Naive thymus-derived CD4-positive, alpha-beta T cell (primary cell): ENCODE data around the gene TEX264. TPM values are rescaled to one million over a fixed set of nuclear protein-coding genes. Genes with fewer than 3 reads are reported as not detected.

ENCODE experiments used
- ATAC-seq: fragments of 150-1000 bp; cut with Tn5 transposase; 2 replicates; pipeline ENCODE4 v1.10.0; 2021; ENCODE audit warnings: mild to moderate bottlenecking, moderate library complexity
- CTCF ChIA-PET: fragments of 350-600 bp; sonication (Branson Sonifier 250); formaldehyde crosslinking; loops from one replicate; lab custom pipeline; 2021; ENCODE audit warnings: antibody characterized with exemption; lab: Charles Lee
- POLR2A ChIA-PET: fragments of 350-600 bp; sonication (Branson Sonifier 250); formaldehyde crosslinking; loops from one replicate; lab custom pipeline; 2021; ENCODE audit warnings: antibody characterized with exemption, inconsistent platforms; lab: Charles Lee
- DNase-seq, 9 donors: peaks; one replicate each; pipeline versions ENCODE4 v3.0.0 to v3.0.0-alpha.2; 2020 to 2022; ENCODE audit warnings: mixed read lengths in 1 of 9
- H3K27ac ChIP-seq: one replicate; pipeline ENCODE4 v1.7.0; 2013; ENCODE audit warnings: mild to moderate bottlenecking, low read depth, low read length, moderate library complexity
- H3K27me3 ChIP-seq, 2 donors: one replicate each; pipeline ENCODE4 v1.7.0; 2013; ENCODE audit warnings: low read length in 2 of 2, mild to moderate bottlenecking in 2 of 2, moderate library complexity in 2 of 2; ENCODE audit not compliant: control insufficient read depth in 2 of 2, insufficient read depth in 2 of 2
- H3K36me3 ChIP-seq, 3 experiments: 1 replicate in 2 of 3; 2 replicates in 1 of 3; pipeline ENCODE4 v1.7.0; 2013; ENCODE audit warnings: low read length in 3 of 3, mild to moderate bottlenecking in 3 of 3, moderate library complexity in 1 of 3; ENCODE audit not compliant: insufficient read depth in 3 of 3, control insufficient read depth in 2 of 3
- H3K4me1 ChIP-seq, 2 donors: one replicate each; pipeline ENCODE4 v1.7.0; 2013; ENCODE audit warnings: low read length in 2 of 2, mild to moderate bottlenecking in 2 of 2, moderate library complexity in 1 of 2; ENCODE audit not compliant: control insufficient read depth in 2 of 2, insufficient read depth in 2 of 2
- H3K4me3 ChIP-seq: 2 replicates; pipeline ENCODE4 v1.7.0; 2013; ENCODE audit warnings: mild to moderate bottlenecking, low read length
- H3K9me3 ChIP-seq, 3 experiments: 1 replicate in 2 of 3; 2 replicates in 1 of 3; pipeline ENCODE4 v1.7.0; 2013; ENCODE audit warnings: low read length in 3 of 3; ENCODE audit not compliant: control insufficient read depth in 2 of 3
- H3K27ac Mint-ChIP-seq, 9 donors: one replicate each; pipeline ENCODE4 v1.8.0; 2020 to 2022; ENCODE audit warnings: mixed read lengths in 9 of 9, mild to moderate bottlenecking in 8 of 9, moderate library complexity in 5 of 9, inconsistent platforms in 2 of 9
- H3K27me3 Mint-ChIP-seq, 5 donors: one replicate each; pipeline ENCODE4 v1.8.0; 2021 to 2022; ENCODE audit warnings: mixed read lengths in 5 of 5, mild to moderate bottlenecking in 1 of 5
- H3K36me3 Mint-ChIP-seq, 5 donors: one replicate each; pipeline ENCODE4 v1.8.0; 2020 to 2022; ENCODE audit warnings: mixed read lengths in 5 of 5, mild to moderate bottlenecking in 3 of 5, inconsistent platforms in 1 of 5
- H3K4me1 Mint-ChIP-seq, 7 donors: one replicate each; pipeline ENCODE4 v1.8.0; 2020 to 2022; ENCODE audit warnings: mixed read lengths in 7 of 7, mild to moderate bottlenecking in 3 of 7, inconsistent platforms in 1 of 7
- H3K4me3 Mint-ChIP-seq, 10 donors: one replicate each; pipeline ENCODE4 v1.8.0; 2020 to 2022; ENCODE audit warnings: mild to moderate bottlenecking in 10 of 10, mixed read lengths in 10 of 10, moderate library complexity in 6 of 10, inconsistent platforms in 2 of 10
- H3K9me3 Mint-ChIP-seq, 11 donors: one replicate each; pipeline ENCODE4 v1.8.0; 2020 to 2022; ENCODE audit warnings: mixed read lengths in 11 of 11, mild to moderate bottlenecking in 4 of 11, inconsistent platforms in 1 of 11, moderate library complexity in 1 of 11
- intact Hi-C, 2 donors: fragments of 100-400 bp; cut with micrococcal nuclease; formaldehyde crosslinking; loops; one replicate each; pipeline ENCODE4 v1.15.1; 2023
- polyA plus RNA-seq, 2 donors: library from polyadenylated mRNA; unstranded; fragments of 300-500 nt; fragmentation: Illumina TruSeq; gene quantifications; one replicate each; pipeline ENCODE4 v1.2.3, GENCODE V29; 2021
- total RNA-seq, 6 experiments: library from RNA in 5 of 6; stranded (reverse) in 5 of 6; gene quantifications; 1 replicate in 5 of 6; 2 replicates in 1 of 6; pipeline ENCODE4 v1.2.3 and lab custom pipeline; 2021 to 2026

TEX264 gene
- total and polyA plus RNA-seq, 7 experiments from 2014 or later = 34.4 to 115 (median 44.2) TPM

- H3K9me3 Mint-ChIP-seq = no peaks in the 10 kb centered on the region
- no peaks in the 10 kb centered on the region for H3K9me3 ChIP-seq
- no peaks in the 10 kb centered on the region for H3K27me3 Mint-ChIP-seq
- H3K4me3 Mint-ChIP-seq = peak overlapping the region in 1 of 10 donors; percentile 50
- DNase-seq (no peak), ATAC-seq (no peak)
- H3K4me3 ChIP-seq = no peak overlapping the region
- no peaks in the 10 kb centered on the region for H3K27me3 ChIP-seq
- peaks cover 14 to 20% of the 10 kb centered on the region in 2 donors for H3K4me1 ChIP-seq
- peaks cover 21 to 40% (median 35%) of the 10 kb centered on the region in 7 donors for H3K4me1 Mint-ChIP-seq
- ChIA-PET POLR2A (no interaction called here), CTCF (interaction anchor here (0.7 kb wide), 1 partner anchor 72 kb away, joined by 3 read pairs; no protein-coding TSS in a partner anchor)
- peak overlapping the region in 8 of 9 donors; percentile 3 to 87 (median 66) for H3K27ac Mint-ChIP-seq
- H3K36me3 ChIP-seq = no peaks in the 10 kb centered on the region
- H3K36me3 Mint-ChIP-seq = peaks cover 0 to 6% (median 4%) of the 10 kb centered on the region in 5 donors
- intact Hi-C loops = no loop called here
- no peak overlapping the region for H3K27ac ChIP-seq
These were observed 49.4 kb downstream of the TEX264 start for GRCh38 chr3:51720292-51721061.

GRCh38 chr3:51721062-51721745 lies 50.2 kb downstream of the TEX264 start:
- POLR2A ChIA-PET = no interaction called here
- H3K27ac ChIP-seq = no peak overlapping the region
- Mint-ChIP-seq H3K27ac (peak overlapping the region in 8 of 9 donors; percentile 39 to 93 (median 76)), H3K36me3 (peaks cover 0 to 4% (median 0%) of the 10 kb centered on the region in 5 donors), H3K27me3 (no peaks in the 10 kb centered on the region), H3K4me1 (peaks cover 21 to 40% (median 35%) of the 10 kb centered on the region in 7 donors), H3K9me3 (no peaks in the 10 kb centered on the region), H3K4me3 (peak overlapping the region in 5 of 10 donors; percentile 2 to 50 (median 12))
- no peaks in the 10 kb centered on the region for H3K27me3 ChIP-seq
- CTCF ChIA-PET = no interaction called here
- H3K36me3 ChIP-seq = no peaks in the 10 kb centered on the region
- ATAC-seq (no peak), DNase-seq (no peak)
- H3K9me3 ChIP-seq = no peaks in the 10 kb centered on the region
- intact Hi-C loops = no loop called here
- no peak overlapping the region for H3K4me3 ChIP-seq
- H3K4me1 ChIP-seq = peaks cover 14 to 20% of the 10 kb centered on the region in 2 donors

DNA sequence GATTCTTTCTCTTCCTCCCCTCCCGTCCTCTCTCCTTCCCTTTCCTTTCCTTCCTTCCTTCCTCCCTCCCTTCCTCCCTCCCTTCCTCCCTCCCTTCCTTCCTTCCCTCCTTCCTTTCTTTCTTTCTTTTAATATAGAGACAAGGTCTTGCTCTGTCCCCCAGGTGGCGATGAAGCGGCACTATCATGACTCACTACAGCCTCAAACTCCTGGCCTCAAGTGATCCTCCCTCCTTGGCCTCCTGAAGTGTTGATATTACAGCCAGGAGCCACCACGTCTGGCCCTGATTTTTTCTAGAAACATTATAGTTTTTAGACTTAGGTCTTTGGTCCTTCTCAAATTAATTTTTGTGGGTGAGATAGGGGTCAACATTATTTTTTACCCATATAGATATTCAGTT lies 51.3 kb downstream of the TEX264 start:
- ATAC-seq = no peak
- Histone ChIP-seq H3K36me3 (no peaks in the 10 kb centered on the region), H3K27me3 (no peaks in the 10 kb centered on the region), H3K27ac (no peak overlapping the region), H3K4me1 (peaks cover 14 to 20% of the 10 kb centered on the region in 2 donors), H3K9me3 (no peaks in the 10 kb centered on the region), H3K4me3 (no peak overlapping the region)
- intact Hi-C loops = no loop called here
- no peaks in the 10 kb centered on the region for H3K9me3 Mint-ChIP-seq
- ChIA-PET POLR2A (no interaction called here), CTCF (no interaction called here)
- H3K4me1 Mint-ChIP-seq = peaks cover 21 to 40% (median 35%) of the 10 kb centered on the region in 7 donors
- no peaks in the 10 kb centered on the region for H3K27me3 Mint-ChIP-seq
- H3K4me3 Mint-ChIP-seq = no peak overlapping the region
- no peak for DNase-seq
- H3K36me3 Mint-ChIP-seq = no peaks in the 10 kb centered on the region
- H3K27ac Mint-ChIP-seq = peak overlapping the region in 5 of 9 donors; percentile 33 to 87 (median 57)

DNA sequence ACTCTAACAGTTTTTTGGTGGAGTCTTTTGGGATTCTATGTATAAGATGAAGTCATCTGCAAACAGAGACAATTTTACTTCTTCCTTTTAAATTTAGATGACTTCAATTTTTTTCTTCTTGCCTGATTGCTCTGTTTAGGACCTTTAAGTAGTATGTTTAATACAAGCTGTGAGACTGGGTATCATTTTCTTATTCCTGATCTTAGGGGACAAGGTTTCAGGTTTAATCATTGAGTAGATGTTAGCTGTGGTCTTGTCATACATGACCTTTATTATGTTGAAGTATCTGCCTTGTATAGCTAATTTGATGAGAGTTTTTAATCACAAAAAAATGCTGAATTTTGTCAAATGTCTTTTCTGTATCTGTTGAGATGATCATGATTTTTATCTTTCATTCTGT lies 56.4 kb downstream of the TEX264 start:
- CTCF ChIA-PET = interaction anchor here (0.6 kb wide), 1 partner anchor 1279 kb away, joined by 3 read pairs; no protein-coding TSS in a partner anchor
- POLR2A ChIA-PET = no interaction called here
- no peak overlapping the region for H3K27ac ChIP-seq

GRCh38 chr3:51729042-51729633 lies 58.1 kb downstream of the TEX264 start:
- Mint-ChIP-seq H3K36me3 (no peaks in the 10 kb centered on the region), H3K27ac (no peak overlapping the region), H3K27me3 (no peaks in the 10 kb centered on the region), H3K4me3 (no peak overlapping the region), H3K9me3 (peaks cover 0 to 3% (median 0%) of the 10 kb centered on the region in 11 donors), H3K4me1 (peaks cover 0 to 19% (median 3%) of the 10 kb centered on the region in 7 donors)
- no peaks in the 10 kb centered on the region for H3K9me3 ChIP-seq
- intact Hi-C loops = no loop called here
- H3K4me1 ChIP-seq = no peaks in the 10 kb centered on the region
- no peaks in the 10 kb centered on the region for H3K27me3 ChIP-seq
- POLR2A ChIA-PET = no interaction called here
- CTCF ChIA-PET = interaction anchor here (0.7 kb wide), 1 partner anchor 200 kb away, joined by 3 read pairs; no protein-coding TSS in a partner anchor
- ATAC-seq = no peak
- H3K4me3 ChIP-seq = no peak overlapping the region
- no peaks in the 10 kb centered on the region for H3K36me3 ChIP-seq
- H3K27ac ChIP-seq = no peak overlapping the region
- no peak for DNase-seq

More for the DNA sequence above, 56.4 kb downstream of the TEX264 start:
- H3K9me3 ChIP-seq = no peaks in the 10 kb centered on the region
- H3K4me3 ChIP-seq = no peak overlapping the region
- no peaks in the 10 kb centered on the region for H3K4me1 ChIP-seq
- H3K36me3 ChIP-seq = no peaks in the 10 kb centered on the region
- no peak overlapping the region for H3K4me3 Mint-ChIP-seq
- no peaks in the 10 kb centered on the region for H3K36me3 Mint-ChIP-seq
- ATAC-seq (no peak), DNase-seq (no peak)
- peaks cover 0 to 13% (median under 1%) of the 10 kb centered on the region in 7 donors for H3K4me1 Mint-ChIP-seq
- H3K9me3 Mint-ChIP-seq = peaks cover 0 to 3% (median 0%) of the 10 kb centered on the region in 11 donors
- no peaks in the 10 kb centered on the region for H3K27me3 Mint-ChIP-seq
- H3K27ac Mint-ChIP-seq = no peak overlapping the region
- intact Hi-C loops = no loop called here
- no peaks in the 10 kb centered on the region for H3K27me3 ChIP-seq

DNA sequence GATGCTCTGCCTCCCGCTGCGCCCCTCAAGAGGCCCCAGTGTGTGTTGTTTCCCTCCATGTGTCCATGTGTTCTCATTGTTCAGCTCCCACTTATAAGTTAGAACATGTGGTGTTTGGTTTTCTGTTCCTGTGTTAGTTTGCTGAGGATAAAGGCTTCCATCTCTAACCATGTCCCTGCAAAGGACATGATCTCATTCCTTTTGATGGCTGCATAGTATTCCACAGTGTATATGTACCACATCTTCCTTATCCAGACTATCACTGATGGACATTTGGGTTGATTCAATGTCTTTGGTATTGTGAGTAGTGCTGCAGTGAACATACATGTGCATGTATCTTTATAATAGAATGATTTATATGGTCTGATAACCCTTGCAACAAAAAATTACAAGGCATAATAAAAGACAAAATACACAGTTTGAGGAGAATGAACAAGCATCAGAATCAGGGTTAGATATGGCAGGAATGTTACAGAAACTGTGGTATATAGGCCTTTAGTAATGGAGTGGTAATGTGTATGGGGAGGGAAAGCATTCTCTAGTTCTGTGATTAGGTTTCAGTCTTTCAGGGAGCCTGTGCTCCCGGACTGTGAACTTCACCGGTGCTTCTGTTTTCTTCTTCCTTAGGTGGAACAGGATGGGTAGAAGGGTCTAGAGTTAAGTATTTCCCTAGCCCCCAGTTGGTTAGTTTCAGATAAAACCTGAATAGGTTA lies 63.0 kb downstream of the TEX264 start:
- Mint-ChIP-seq H3K27ac (peak overlapping the region in 2 of 9 donors; percentile 28 to 80), H3K4me3 (peak overlapping the region in 1 of 10 donors; percentile 62), H3K4me1 (peaks cover 0 to 31% (median 13%) of the 10 kb centered on the region in 7 donors), H3K27me3 (peaks cover 0 to 16% (median 6%) of the 10 kb centered on the region in 5 donors), H3K36me3 (peaks cover 0 to 4% (median 0%) of the 10 kb centered on the region in 5 donors), H3K9me3 (peaks cover 0 to 2% (median 0%) of the 10 kb centered on the region in 11 donors)
- Histone ChIP-seq H3K27ac (no peak overlapping the region), H3K27me3 (no peaks in the 10 kb centered on the region), H3K9me3 (no peaks in the 10 kb centered on the region), H3K4me1 (peaks cover 0 to 7% of the 10 kb centered on the region in 2 donors), H3K36me3 (no peaks in the 10 kb centered on the region), H3K4me3 (no peak overlapping the region)
- POLR2A ChIA-PET = interaction anchor here (0.5 kb wide), 1 partner anchor 732 kb away, joined by 3 read pairs; no protein-coding TSS in a partner anchor
- ATAC-seq (no peak), DNase-seq (no peak)
- CTCF ChIA-PET = no interaction called here
- intact Hi-C loops = no loop called here
